Measurements from ENCODE around the gene VASP.

DNA sequence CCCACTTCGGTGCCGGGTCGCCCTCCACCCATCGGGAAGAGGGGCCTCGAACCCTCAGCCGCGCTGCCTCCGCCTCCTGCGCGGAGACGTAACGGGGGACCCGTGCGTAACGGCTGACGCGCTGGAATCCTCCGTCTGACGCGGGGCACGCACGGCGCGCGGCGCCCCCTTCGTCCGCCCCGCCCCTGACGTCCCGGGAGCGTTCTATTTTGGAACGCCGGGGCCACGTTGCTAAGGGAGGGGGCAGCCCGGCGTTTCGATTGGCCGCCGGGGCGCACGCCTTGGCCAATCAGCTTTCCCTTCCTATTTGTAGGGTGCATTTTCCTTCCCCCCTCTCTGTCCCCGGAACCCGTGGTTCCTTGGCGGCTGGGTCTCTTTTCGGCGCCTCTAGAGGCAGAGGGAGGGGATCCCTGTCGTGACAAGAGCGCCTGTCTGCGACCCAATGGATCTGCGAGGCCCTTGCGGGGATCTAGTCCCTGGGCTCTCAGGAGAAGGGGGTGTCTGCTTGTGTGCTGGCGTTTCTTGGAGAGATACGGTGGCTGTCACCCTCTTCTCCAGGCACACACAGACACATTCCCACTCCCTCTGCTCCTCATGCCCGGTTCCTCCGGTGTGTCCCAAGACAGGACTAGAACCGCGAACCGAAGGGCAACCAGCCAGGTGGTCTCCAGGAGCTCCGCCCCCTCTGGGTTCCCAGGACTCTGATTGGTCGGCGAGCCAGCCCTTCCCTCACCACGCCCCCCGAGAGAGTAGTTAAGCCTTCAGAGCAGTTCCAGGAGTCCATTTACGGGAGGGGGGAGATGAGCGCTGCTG, 37.9 kb upstream of the VASP start:
- TF ChIP-seq POLR2A (IDR thresholded peaks at IDR 0.05), result peak in 1 of 2 donors; percentile 30
- TF ChIP-seq, protein P1, sequence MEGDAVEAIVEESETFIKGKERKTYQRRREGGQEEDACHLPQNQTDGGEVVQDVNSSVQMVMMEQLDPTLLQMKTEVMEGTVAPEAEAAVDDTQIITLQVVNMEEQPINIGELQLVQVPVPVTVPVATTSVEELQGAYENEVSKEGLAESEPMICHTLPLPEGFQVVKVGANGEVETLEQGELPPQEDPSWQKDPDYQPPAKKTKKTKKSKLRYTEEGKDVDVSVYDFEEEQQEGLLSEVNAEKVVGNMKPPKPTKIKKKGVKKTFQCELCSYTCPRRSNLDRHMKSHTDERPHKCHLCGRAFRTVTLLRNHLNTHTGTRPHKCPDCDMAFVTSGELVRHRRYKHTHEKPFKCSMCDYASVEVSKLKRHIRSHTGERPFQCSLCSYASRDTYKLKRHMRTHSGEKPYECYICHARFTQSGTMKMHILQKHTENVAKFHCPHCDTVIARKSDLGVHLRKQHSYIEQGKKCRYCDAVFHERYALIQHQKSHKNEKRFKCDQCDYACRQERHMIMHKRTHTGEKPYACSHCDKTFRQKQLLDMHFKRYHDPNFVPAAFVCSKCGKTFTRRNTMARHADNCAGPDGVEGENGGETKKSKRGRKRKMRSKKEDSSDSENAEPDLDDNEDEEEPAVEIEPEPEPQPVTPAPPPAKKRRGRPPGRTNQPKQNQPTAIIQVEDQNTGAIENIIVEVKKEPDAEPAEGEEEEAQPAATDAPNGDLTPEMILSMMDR (IDR thresholded peaks at IDR 0.05), result no peak
- TF ChIP-seq POLR2AphosphoS5 (IDR thresholded peaks at IDR 0.05; ENCODE audit: insufficient read depth in 1 of 2, low read depth in 1 of 2), result peak; percentile 90 to 91

Data from vagina (tissue), 2 donors.